ENCODE data around the gene GALNT10.
A peak's percentile ranks its signal among the peaks of the same experiment; 100 is the strongest.
"Not testable (repeated sequence)": the region's sequence is repeated elsewhere in the genome, so short reads cannot be mapped to it uniquely, and the experiment has no call there.

GALNT10 gene, protein sequence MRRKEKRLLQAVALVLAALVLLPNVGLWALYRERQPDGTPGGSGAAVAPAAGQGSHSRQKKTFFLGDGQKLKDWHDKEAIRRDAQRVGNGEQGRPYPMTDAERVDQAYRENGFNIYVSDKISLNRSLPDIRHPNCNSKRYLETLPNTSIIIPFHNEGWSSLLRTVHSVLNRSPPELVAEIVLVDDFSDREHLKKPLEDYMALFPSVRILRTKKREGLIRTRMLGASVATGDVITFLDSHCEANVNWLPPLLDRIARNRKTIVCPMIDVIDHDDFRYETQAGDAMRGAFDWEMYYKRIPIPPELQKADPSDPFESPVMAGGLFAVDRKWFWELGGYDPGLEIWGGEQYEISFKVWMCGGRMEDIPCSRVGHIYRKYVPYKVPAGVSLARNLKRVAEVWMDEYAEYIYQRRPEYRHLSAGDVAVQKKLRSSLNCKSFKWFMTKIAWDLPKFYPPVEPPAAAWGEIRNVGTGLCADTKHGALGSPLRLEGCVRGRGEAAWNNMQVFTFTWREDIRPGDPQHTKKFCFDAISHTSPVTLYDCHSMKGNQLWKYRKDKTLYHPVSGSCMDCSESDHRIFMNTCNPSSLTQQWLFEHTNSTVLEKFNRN

DNA sequence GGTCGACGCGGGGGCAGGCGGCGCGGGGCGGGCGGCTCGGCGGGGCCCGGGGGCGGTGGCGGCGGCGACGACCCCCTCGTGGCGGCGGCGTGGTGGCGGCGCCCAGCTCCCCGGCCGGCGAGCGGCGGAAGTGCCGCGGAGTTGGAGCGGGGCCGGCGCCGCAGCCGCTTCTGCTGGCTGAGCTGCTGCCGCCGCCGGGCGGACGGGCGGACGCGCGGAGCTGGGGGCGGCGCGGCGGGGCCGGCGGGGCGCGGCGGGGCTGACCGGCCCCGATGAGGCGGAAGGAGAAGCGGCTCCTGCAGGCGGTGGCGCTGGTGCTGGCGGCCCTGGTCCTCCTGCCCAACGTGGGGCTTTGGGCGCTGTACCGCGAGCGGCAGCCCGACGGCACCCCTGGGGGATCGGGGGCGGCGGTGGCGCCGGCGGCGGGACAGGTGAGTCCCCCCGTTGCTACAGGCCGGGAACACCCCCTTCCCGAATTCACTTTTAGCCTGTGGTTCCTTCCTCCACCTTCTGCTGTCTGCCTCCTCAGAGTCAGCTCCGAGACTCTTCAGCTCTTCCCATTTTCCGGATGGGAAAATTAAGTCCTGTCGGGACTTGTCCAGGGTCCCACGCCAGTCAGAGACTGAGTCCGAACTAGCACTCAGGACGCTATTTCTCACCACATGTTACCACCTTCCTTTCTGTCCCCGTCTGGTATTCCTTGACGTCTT is at the start of gene GALNT10:
TSS of gene GALNT10 (plus strand) at position 139 of the 710 bp plus-strand sequence. CDS start at position 273, 134 bp downstream.
- peak; percentile 65 for DNase-seq (ENCODE audit: low spot score)

- DNase-seq (ENCODE audit: low spot score), result no peak
Observed at GRCh38 chr5:154141745-154142221, 48.8 kb upstream of the GALNT10 start.

DNA sequence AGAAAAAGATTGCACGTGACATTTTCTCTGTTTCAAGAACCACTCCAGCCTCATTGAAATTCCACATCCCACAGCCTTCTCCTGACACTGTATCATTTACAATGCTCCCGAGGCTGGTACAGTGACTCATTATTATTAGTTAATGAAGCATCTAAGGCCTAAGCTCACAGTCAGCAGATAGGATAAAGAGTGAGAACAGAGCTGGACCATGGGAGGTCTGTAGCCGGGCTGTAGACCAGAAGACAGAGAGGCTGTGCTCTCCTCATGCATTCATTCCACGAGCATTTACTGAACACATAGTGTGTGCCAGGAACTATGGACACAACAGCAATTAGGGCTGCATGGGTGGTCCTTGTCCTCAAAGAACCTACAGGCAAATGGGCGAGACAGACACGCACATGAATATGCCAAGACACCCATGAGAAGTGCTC is 47.3 kb upstream of the GALNT10 start:
- no peak for DNase-seq (ENCODE audit: low spot score)

DNA sequence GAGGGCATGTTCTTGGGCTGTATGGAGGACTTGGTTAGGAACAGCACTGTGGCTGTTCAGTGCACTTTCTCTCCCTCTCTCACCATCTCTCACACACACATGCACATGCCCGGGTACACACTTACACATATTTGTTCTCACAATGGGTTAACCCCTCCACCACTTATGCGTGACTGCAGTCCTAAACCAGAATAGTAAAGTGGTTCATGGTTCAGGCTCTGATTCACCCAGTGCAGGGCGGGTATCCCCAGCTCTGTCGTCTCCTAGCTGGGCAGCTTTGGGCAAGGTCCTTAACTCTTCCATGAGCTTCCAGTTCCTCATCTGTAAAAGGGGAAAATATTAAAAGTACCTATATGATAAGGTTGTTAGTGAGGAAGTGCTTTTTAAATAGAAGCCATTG is 45.3 kb upstream of the GALNT10 start:
- DNase-seq (ENCODE audit: low spot score), result no peak

- DNase-seq (ENCODE audit: low spot score), result no peak
Observed at GRCh38 chr5:154146409-154146808, 44.1 kb upstream of the GALNT10 start.

GRCh38 chr5:154147666-154148065 is 42.9 kb upstream of the GALNT10 start:
- DNase-seq (ENCODE audit: low spot score), result no peak

- not testable (repeated sequence) for DNase-seq (ENCODE audit: low spot score)
Observed at GRCh38 chr5:154150471-154150870, 40.1 kb upstream of the GALNT10 start.

DNA sequence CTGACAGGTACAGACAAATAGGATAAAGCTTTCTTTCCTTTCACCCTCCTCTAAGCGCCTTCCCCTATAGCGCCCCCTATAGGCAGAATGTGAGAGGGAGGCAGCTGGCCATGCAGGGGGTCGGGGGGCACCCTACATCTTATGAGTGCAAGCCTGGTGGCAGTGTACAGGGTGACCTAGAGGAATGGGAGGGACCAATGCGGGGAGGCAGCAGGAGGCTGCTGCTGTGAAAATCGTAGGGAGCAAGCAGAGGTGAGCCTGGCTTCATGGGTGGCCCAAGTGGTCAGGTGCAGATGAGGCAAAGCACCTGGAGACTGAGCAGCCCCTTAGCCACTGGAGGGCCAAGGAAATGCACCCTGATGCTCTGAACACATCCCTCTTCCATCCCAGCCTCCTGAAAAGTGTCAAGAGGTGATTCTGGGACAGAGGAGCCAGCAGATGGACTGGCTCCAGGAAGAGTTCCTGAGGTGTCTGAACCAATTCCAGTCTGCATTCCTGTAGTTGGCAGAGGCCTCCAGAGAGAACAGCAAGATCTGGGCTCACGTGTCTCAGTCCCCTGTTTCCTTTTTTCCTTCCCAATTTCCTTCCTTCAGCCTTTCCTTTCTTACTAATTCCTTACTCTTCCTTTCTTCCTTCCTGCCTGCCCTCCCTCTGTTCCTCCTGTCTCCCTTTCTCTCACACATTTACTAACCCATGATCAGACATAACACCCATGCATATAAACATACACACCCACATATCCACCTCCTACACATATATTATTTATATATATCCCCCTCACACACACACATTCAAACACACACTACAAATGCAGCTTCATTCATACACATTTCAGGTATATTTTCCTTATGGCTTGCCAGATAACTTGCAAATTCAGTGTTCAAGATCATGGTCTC is 32.8 kb upstream of the GALNT10 start:
- no peak for DNase-seq (ENCODE audit: low spot score)

- DNase-seq (ENCODE audit: low spot score), result no peak
Observed at GRCh38 chr5:154158379-154158737, 32.2 kb upstream of the GALNT10 start.

GRCh38 chr5:154159343-154159742 is 31.2 kb upstream of the GALNT10 start:
- DNase-seq (ENCODE audit: low spot score), result no peak

DNA sequence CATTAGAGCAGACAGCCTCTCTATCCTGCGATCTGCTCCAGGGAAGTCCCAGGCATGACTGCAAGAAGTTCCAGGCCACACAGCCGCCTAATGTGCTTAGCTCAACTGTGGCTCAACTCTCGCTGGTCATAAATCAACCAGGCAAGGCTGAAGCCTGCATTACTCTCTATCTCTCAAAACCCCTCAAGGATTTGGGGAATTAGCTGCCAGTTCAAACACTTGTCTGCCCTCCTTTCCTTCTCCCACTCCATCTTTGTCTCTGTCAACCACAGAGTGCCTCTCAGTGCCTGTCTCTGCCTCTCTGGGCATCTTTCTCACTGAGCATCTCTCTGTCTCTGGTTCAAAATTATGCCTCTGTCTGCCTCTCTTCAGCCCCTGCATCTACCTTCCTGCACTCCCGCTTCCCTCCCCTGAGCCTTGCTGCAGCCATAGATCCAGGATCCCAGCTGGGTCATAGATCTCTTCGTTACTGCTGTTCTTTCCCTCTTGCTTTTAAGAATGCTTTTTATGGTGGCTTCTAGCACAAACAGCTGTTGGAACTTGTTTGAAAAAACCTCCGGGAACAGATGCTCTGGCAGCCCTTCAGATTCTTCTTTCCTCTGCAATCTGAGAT is 27.9 kb upstream of the GALNT10 start:
- DNase-seq (ENCODE audit: low spot score), result no peak

DNA sequence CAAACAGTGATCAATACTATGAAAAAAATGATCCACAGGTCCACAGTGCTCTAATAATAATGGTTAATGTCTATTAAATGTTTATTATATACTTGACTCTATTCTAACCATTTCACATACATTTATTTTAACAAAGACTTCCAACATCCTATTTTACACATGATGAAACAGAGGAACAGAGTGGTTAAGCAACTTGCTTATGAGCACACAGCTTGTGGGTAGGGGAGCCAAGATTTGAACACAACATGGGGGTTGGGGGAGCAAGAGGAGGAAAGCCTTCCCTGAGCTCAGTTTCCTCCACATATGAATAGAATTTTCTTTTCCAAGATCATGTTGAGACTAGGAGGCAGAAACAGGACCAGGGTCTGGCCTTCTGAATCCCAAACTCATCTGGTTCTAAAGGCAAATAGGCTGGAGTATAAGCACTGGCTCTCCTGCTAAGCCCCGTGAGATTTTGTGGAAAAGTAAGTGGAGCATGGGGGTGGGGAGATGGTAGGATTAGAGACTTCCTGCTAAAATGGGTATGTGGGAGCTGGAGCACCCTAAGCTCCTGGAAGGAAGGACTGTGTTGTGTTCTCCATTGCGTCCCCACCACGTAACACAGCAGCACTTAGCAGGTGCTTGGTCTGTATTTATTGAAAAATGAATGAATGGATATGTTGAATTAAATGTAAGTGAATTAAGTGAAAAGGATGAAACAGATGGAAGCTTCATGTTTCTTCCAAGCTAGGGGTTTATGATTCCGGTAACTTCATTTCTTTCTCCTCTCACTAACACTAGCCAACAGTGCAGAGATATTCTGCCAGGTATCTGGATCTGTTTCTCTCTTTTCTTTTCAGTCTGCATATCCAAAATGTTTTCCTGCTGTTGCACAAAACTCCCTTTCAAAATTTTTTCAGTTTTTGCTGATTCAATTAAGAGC is 26.9 kb upstream of the GALNT10 start:
- no peak for DNase-seq (ENCODE audit: low spot score)

DNA sequence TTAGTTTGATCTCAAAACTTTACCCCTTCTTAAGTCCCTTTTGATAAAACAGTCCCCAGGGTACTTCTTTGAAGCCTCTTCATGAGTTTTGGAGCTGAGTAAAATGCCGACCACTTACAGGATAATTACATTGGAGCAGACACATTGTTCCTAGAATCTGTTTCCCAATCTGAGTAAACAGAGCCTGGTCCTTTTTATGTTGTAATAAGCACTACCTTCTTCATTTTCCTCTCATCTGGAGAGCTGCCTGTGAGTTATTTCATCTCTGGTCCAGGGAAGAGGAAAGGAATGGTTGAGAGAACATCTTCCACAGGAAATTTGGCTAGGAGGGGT is 26.3 kb upstream of the GALNT10 start:
- DNase-seq (ENCODE audit: low spot score), result no peak

- DNase-seq (ENCODE audit: low spot score), result no peak
Observed at GRCh38 chr5:154165886-154166285, 24.6 kb upstream of the GALNT10 start.

GRCh38 chr5:154166901-154167791 is 23.4 kb upstream of the GALNT10 start:
- DNase-seq (ENCODE audit: low spot score), result no peak

GRCh38 chr5:154168395-154168794 is 22.1 kb upstream of the GALNT10 start:
- DNase-seq (ENCODE audit: low spot score), result no peak

GRCh38 chr5:154172785-154173184 is 17.7 kb upstream of the GALNT10 start:
- DNase-seq (ENCODE audit: low spot score), result no peak

- DNase-seq (ENCODE audit: low spot score), result no peak
Observed at GRCh38 chr5:154174091-154174490, 16.4 kb upstream of the GALNT10 start.

GRCh38 chr5:154176181-154176580 is 14.4 kb upstream of the GALNT10 start:
- DNase-seq (ENCODE audit: low spot score), result no peak
